ENCODE results near the gene BUB1B. TPM values are rescaled to one million over a fixed set of nuclear protein-coding genes. Genes with fewer than 3 reads are reported as not detected.
A peak's percentile ranks its signal among the peaks of the same experiment; 100 is the strongest.

The BUB1B gene
- total RNA-seq, 4 donors from 2014 or later, result 4.1 to 22.3 (median 7.4) TPM

DNA sequence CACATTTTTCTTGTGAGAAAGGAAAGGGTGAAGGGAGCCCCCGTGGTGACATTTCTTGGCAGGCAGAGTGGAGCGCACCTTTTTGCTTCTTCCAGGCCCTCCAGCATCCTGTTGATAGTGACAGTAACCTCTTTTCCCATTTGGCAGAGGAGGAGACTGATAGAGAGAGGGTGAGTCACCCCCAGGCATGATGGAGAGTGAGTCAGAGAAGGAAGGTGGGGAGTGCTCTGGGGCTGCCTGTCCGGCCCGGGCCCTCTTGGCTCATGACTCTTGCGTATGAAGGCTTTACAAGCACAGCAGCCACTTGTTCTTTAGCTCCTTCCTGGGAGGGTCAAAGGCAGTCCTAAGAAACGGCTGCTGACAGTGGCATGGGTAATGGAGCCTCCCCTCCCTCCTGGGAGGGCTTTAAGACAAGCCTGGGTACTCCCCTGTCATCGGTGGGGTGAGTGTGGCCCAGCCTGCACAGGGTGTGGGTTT, 106.0 kb downstream of the BUB1B start:
- H3K4me3 ChIP-seq, result no peak overlapping the region
- intact Hi-C loops (cut with DNase I), result no loop called here
- TF ChIP-seq, protein P1, sequence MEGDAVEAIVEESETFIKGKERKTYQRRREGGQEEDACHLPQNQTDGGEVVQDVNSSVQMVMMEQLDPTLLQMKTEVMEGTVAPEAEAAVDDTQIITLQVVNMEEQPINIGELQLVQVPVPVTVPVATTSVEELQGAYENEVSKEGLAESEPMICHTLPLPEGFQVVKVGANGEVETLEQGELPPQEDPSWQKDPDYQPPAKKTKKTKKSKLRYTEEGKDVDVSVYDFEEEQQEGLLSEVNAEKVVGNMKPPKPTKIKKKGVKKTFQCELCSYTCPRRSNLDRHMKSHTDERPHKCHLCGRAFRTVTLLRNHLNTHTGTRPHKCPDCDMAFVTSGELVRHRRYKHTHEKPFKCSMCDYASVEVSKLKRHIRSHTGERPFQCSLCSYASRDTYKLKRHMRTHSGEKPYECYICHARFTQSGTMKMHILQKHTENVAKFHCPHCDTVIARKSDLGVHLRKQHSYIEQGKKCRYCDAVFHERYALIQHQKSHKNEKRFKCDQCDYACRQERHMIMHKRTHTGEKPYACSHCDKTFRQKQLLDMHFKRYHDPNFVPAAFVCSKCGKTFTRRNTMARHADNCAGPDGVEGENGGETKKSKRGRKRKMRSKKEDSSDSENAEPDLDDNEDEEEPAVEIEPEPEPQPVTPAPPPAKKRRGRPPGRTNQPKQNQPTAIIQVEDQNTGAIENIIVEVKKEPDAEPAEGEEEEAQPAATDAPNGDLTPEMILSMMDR (IDR thresholded peaks at IDR 0.05), result no peak
- no peak for TF ChIP-seq POLR2A (IDR thresholded peaks at IDR 0.05)
- peaks cover 9 to 17% (median 16%) of the 10 kb centered on the region in 3 donors for H3K4me1 ChIP-seq
- peaks cover 4 to 97% (median 21%) of the 10 kb centered on the region in 3 donors for H3K36me3 ChIP-seq
- no peaks in the 10 kb centered on the region for H3K9me3 ChIP-seq
- no peaks in the 10 kb centered on the region for H3K27me3 ChIP-seq
- H3K27ac ChIP-seq, result peak overlapping the region; percentile 28 to 73 (median 62)
- no peak for DNase-seq
- 12 to 23% methylated on average over 6 to 7 of the region's 7 CpGs for WGBS, 2 donors

DNA sequence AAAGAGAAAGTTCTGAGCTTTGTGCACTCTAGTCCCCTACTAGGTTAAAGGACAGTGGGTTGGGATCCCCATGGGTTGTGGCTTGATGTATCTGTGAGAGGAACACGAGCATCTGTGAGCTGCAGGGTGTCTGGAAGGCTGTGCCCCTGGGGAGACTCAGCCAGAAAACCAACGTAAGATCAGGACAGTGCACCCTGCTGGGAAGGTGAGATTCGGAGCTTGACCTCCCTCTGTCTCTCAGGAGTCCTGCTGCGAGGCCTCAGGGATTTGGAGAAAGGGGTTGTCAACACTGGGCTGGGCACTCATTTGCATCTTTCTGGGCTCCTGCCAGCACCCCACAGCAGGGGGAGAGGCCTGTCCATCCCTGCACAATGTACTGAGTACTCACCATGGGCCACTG, 106.8 kb downstream of the BUB1B start:
- 50 to 83% methylated on average over 2 to 4 of the region's 4 CpGs for whole genome bisulfite sequencing, 2 donors
- H3K4me1 ChIP-seq, result peaks cover 9 to 17% (median 16%) of the 10 kb centered on the region in 3 donors
- no peak for TF ChIP-seq POLR2A (IDR thresholded peaks at IDR 0.05)
- TF ChIP-seq, protein P1 (IDR thresholded peaks at IDR 0.05), result no peak
- no peaks in the 10 kb centered on the region for H3K9me3 ChIP-seq
- H3K4me3 ChIP-seq, result no peak overlapping the region
- no peak for DNase-seq
- intact Hi-C loops (cut with DNase I), result no loop called here
- peak overlapping the region in 3 of 4 donors; percentile 58 to 73 (median 67) for H3K27ac ChIP-seq
- H3K36me3 ChIP-seq, result peaks cover 6 to 97% (median 21%) of the 10 kb centered on the region in 3 donors
- no peaks in the 10 kb centered on the region for H3K27me3 ChIP-seq

DNA sequence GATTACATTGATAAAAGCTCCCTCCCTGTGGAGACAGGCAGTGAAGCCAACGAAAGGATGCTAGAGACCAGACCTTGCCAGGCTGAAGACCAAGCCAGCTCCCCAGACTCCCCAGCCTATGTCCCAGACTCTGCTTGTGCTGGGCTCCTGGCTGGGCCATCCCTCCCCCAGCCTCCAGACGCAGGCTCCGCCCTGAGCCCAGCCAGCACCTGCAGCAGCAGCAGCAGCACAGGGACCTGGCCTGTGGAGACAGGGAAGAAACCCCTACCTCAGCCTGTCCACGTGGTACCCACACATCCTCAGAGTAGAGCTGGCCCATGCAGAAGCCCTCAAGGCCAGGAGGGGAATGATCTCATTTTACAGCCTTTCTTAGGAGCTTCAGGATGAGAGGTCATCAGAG, 108.7 kb downstream of the BUB1B start:
- DNase-seq, result no peak
- Histone ChIP-seq H3K27ac (no peak overlapping the region), H3K4me1 (peaks cover 9 to 23% (median 11%) of the 10 kb centered on the region in 3 donors), H3K4me3 (no peak overlapping the region), H3K9me3 (no peaks in the 10 kb centered on the region), H3K27me3 (no peaks in the 10 kb centered on the region), H3K36me3 (peaks cover 13 to 97% (median 21%) of the 10 kb centered on the region in 3 donors)
- intact Hi-C loops (cut with DNase I), result loop anchor here (10.0 kb wide), 1 partner anchor 225 kb away; no protein-coding TSS in a partner anchor
- TF ChIP-seq, protein P1 (IDR thresholded peaks at IDR 0.05), result no peak
- no peak for TF ChIP-seq POLR2A (IDR thresholded peaks at IDR 0.05)
- WGBS, 2 donors, result 60 to 78% methylated on average over 1 of the region's 4 CpGs

DNA sequence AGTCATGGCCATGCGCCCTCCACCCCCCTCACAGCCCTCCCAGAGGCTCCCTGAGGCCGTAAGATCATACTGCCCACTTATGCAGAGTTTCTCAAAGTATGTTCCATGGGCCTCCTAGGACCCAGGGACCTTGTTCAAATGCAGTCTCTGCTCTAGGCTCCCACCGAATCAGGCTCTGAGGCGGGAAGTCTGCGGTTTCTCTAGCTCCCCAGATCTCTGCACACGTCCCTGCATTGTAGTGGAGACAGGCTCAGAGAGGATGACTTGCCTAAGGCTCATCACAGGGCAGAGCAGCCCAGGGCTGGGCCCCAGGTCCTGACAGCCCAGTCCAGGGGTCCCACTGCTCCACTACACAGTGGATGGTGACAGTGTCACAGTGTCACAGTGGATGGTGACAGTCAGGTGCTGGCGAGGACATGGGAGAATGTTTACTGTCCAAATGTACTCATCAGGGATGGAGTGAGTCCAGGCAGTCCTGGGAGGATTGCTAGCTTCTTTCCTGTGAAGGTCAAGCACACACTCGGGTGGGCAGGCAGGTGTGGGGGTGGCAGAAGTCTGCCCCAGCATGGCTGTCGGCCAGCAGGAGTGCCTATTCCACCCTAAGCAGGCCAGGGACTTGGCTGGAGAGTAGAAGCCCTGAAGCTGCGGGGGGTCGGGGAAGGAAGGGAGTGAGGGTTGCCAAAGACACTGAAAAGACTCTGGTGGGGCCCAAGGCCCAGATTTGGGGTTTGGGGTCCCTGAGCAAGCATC, 109.6 kb downstream of the BUB1B start:
- Histone ChIP-seq H3K4me3 (no peak overlapping the region), H3K27me3 (no peaks in the 10 kb centered on the region), H3K9me3 (no peaks in the 10 kb centered on the region), H3K4me1 (peaks cover 9 to 23% (median 11%) of the 10 kb centered on the region in 3 donors), H3K36me3 (peaks cover 12 to 90% (median 21%) of the 10 kb centered on the region in 3 donors), H3K27ac (no peak overlapping the region)
- DNase-seq, result no peak
- WGBS, 2 donors, result 75 to 81% methylated on average over 6 to 9 of the region's 11 CpGs
- no peak for TF ChIP-seq POLR2A (IDR thresholded peaks at IDR 0.05)
- TF ChIP-seq, protein P1 (IDR thresholded peaks at IDR 0.05), result no peak
- intact Hi-C loops (cut with DNase I), result loop anchor here (10.0 kb wide), 1 partner anchor 226 kb away; no protein-coding TSS in a partner anchor

Other genes starting within 250 kb of the BUB1B start
- 1 to 10 TPM in 3 of 4 donors, not detected in 1; 1.1 to 5.0 (median 4.0) TPM for gene GPR176, start 240.8 kb upstream of the BUB1B start, total RNA-seq
- gene EIF2AK4, start 227.0 kb upstream of the BUB1B start, total RNA-seq, result 10 to 100 TPM; 18.1 to 29.8 (median 24.0) TPM
- 100 to 1,000 TPM; 177 to 369 (median 237) TPM for gene SRP14, start 121.9 kb upstream of the BUB1B start, total RNA-seq
- gene BMF, start 52.2 kb upstream of the BUB1B start, total RNA-seq, result 1 to 10 TPM in 2 of 4 donors, under 1 TPM in 2; 0.31 to 4.4 (median 1.4) TPM
- gene PAK6, start 78.0 kb downstream of the BUB1B start, total RNA-seq, result 10 to 100 TPM; 31.5 to 53.5 (median 37.2) TPM
- gene ANKRD63, start 122.0 kb downstream of the BUB1B start, total RNA-seq, result not detected
- 10 to 100 TPM in 3 of 4 donors, 1 to 10 TPM in 1; 6.1 to 15.9 (median 10.4) TPM for gene PLCB2, start 146.9 kb downstream of the BUB1B start, total RNA-seq
- 10 to 100 TPM in 1 of 4 donors, 1 to 10 TPM in 3; 4.7 to 10.1 (median 8.1) TPM for gene INAFM2, start 162.6 kb downstream of the BUB1B start, total RNA-seq
- gene CCDC9B, start 179.9 kb downstream of the BUB1B start, total RNA-seq, result 10 to 100 TPM in 3 of 4 donors, 1 to 10 TPM in 1; 5.4 to 34.4 (median 15.0) TPM
- not detected for gene PHGR1, start 190.0 kb downstream of the BUB1B start, total RNA-seq
- gene DISP2, start 197.2 kb downstream of the BUB1B start, total RNA-seq, result under 1 TPM in 2 of 4 donors, not detected in 2; under 0.01 TPM
- 10 to 100 TPM; 11.3 to 22.0 (median 17.3) TPM for gene KNSTRN, start 221.7 kb downstream of the BUB1B start, total RNA-seq
- gene IVD, start 244.7 kb downstream of the BUB1B start, total RNA-seq, result 10 to 100 TPM; 10.7 to 42.2 (median 15.4) TPM